Mesendoderm (in vitro differentiated cells): Measurements from ENCODE around the gene HSD17B13.

Source experiments
- DNase-seq: peaks from one replicate; pipeline ENCODE4 v3.0.0; 2013
- H2AK5ac ChIP-seq: 2 replicates; pipeline ENCODE4 v1.6.1; 2013; ENCODE audit warnings: low read length, inconsistent platforms
- H2BK120ac ChIP-seq: 2 replicates; pipeline ENCODE4 v1.6.1; 2013; ENCODE audit warnings: low read depth, mild to moderate bottlenecking, low read length, moderate library complexity, mixed read lengths
- H2BK15ac ChIP-seq: replicated peaks from 2 replicates; pipeline ENCODE4 v1.6.1; 2013; ENCODE audit warnings: low read depth, mild to moderate bottlenecking, moderate library complexity
- H2BK5ac ChIP-seq: 2 replicates; pipeline ENCODE4 v1.6.1; 2013; ENCODE audit warnings: low read length, inconsistent platforms
- H3K18ac ChIP-seq: 2 replicates; pipeline ENCODE4 v1.6.1; 2013; ENCODE audit warnings: mild to moderate bottlenecking, low read length, mixed read lengths
- H3K23ac ChIP-seq: one replicate; pipeline ENCODE4 v1.6.1; 2013; ENCODE audit warnings: low read length
- H3K27ac ChIP-seq: 2 replicates; pipeline ENCODE4 v1.5.1; 2013; ENCODE audit warnings: low read depth, mild to moderate bottlenecking, inconsistent platforms, low read length, moderate library complexity
- H3K27me3 ChIP-seq: 2 replicates; pipeline ENCODE4 v1.6.1; 2013; ENCODE audit warnings: low read length, control low read depth, mild to moderate bottlenecking, inconsistent platforms; ENCODE audit not compliant: insufficient read depth, poor library complexity
- H3K36me3 ChIP-seq: 2 replicates; pipeline ENCODE4 v1.6.1; 2013; ENCODE audit warnings: low read length, inconsistent platforms; ENCODE audit not compliant: control insufficient read depth, insufficient read depth
- H3K4ac ChIP-seq: one replicate; pipeline ENCODE4 v1.6.1; 2013; ENCODE audit warnings: low read depth, mild to moderate bottlenecking, low read length, moderate library complexity
- H3K4me1 ChIP-seq: 2 replicates; pipeline ENCODE4 v1.6.1; 2013; ENCODE audit warnings: low read depth, low read length, inconsistent platforms; ENCODE audit not compliant: control insufficient read depth
- H3K4me2 ChIP-seq: 2 replicates; pipeline ENCODE4 v1.6.1; 2013; ENCODE audit warnings: low read length
- H3K4me3 ChIP-seq: 2 replicates; pipeline ENCODE4 v1.5.1; 2013; ENCODE audit warnings: mild to moderate bottlenecking, low read length
- H3K56ac ChIP-seq: one replicate; pipeline ENCODE4 v1.6.1; 2013; ENCODE audit warnings: low read length
- H3K79me1 ChIP-seq: 2 replicates; pipeline ENCODE4 v1.6.1; 2013; ENCODE audit warnings: low read length, inconsistent platforms
- H3K79me2 ChIP-seq: 2 replicates; pipeline ENCODE4 v1.6.1; 2013; ENCODE audit warnings: mild to moderate bottlenecking, low read length; ENCODE audit not compliant: control insufficient read depth, insufficient read depth
- H3K9ac ChIP-seq: 2 replicates; pipeline ENCODE4 v1.6.1; 2013; ENCODE audit warnings: low read length, inconsistent platforms
- H4K5ac ChIP-seq: one replicate; pipeline ENCODE4 v1.6.1; 2013; ENCODE audit warnings: low read length
- H4K8ac ChIP-seq: one replicate; pipeline ENCODE4 v1.6.1; 2013; ENCODE audit warnings: low read depth, mild to moderate bottlenecking, control low read depth, low read length, moderate library complexity
- WGBS: extraction: QIAGEN DNeasy Blood & Tissue Kit; methylation state at CpG from one replicate; pipeline ENCODE4 v1.1.7; 2013; ENCODE audit warnings: low lambda C conversion rate, missing lambda C conversion rate; ENCODE audit not compliant: insufficient coverage; ENCODE audit errors: extremely low coverage; 5-methylcytosine and 5-hydroxymethylcytosine counted together

HSD17B13 gene

GRCh38 chr4:87262886-87263285 is 59.8 kb downstream of the HSD17B13 start:
- no peak overlapping the region for H4K8ac ChIP-seq
- H3K4me2 ChIP-seq = no peak overlapping the region
- H3K4me1 ChIP-seq = no peaks in the 10 kb centered on the region
- no peaks in the 10 kb centered on the region for H3K79me2 ChIP-seq
- no peaks in the 10 kb centered on the region for H3K79me1 ChIP-seq
- no peak overlapping the region for H3K23ac ChIP-seq
- H3K18ac ChIP-seq = no peak overlapping the region
- no peak overlapping the region for H2BK5ac ChIP-seq
- no peaks in the 10 kb centered on the region for H3K36me3 ChIP-seq
- no peak overlapping the region for H3K56ac ChIP-seq
- no peaks in the 10 kb centered on the region for H3K27me3 ChIP-seq
- no peak overlapping the region for H3K4me3 ChIP-seq
- H3K27ac ChIP-seq = no peak overlapping the region
- no peak for DNase-seq
- H4K5ac ChIP-seq = no peak overlapping the region
- H3K9ac ChIP-seq = no peak overlapping the region
- WGBS = no CpG with 5 or more reads among the region's 1 CpG
- H2AK5ac ChIP-seq = no peak overlapping the region
- H2BK120ac ChIP-seq = no peak overlapping the region
- H3K4ac ChIP-seq = no peak overlapping the region
- H2BK15ac ChIP-seq = no peak overlapping the region

GRCh38 chr4:87260477-87260876 is 62.2 kb downstream of the HSD17B13 start:
- H3K27ac ChIP-seq = no peak overlapping the region
- no peak overlapping the region for H3K4me2 ChIP-seq
- no peaks in the 10 kb centered on the region for H3K79me2 ChIP-seq
- no peaks in the 10 kb centered on the region for H3K27me3 ChIP-seq
- DNase-seq = no peak
- no peak overlapping the region for H2BK120ac ChIP-seq
- no CpG with 5 or more reads among the region's 2 CpGs for WGBS
- no peak overlapping the region for H4K5ac ChIP-seq
- H3K4me3 ChIP-seq = no peak overlapping the region
- H3K18ac ChIP-seq = no peak overlapping the region
- H3K4ac ChIP-seq = no peak overlapping the region
- no peaks in the 10 kb centered on the region for H3K4me1 ChIP-seq
- H3K9ac ChIP-seq = no peak overlapping the region
- H2BK15ac ChIP-seq = no peak overlapping the region
- no peak overlapping the region for H3K23ac ChIP-seq
- no peaks in the 10 kb centered on the region for H3K36me3 ChIP-seq
- H4K8ac ChIP-seq = no peak overlapping the region
- H2BK5ac ChIP-seq = no peak overlapping the region
- no peaks in the 10 kb centered on the region for H3K79me1 ChIP-seq
- H2AK5ac ChIP-seq = no peak overlapping the region
- no peak overlapping the region for H3K56ac ChIP-seq

- no peak overlapping the region for H3K23ac ChIP-seq
- H3K27me3 ChIP-seq = no peaks in the 10 kb centered on the region
- no peak overlapping the region for H3K9ac ChIP-seq
- no peaks in the 10 kb centered on the region for H3K79me2 ChIP-seq
- H3K4me1 ChIP-seq = no peaks in the 10 kb centered on the region
- H3K18ac ChIP-seq = no peak overlapping the region
- H3K36me3 ChIP-seq = no peaks in the 10 kb centered on the region
- no peak overlapping the region for H3K27ac ChIP-seq
- no peak overlapping the region for H4K8ac ChIP-seq
- H3K4me3 ChIP-seq = no peak overlapping the region
- H2AK5ac ChIP-seq = no peak overlapping the region
- H2BK15ac ChIP-seq = no peak overlapping the region
- H3K4me2 ChIP-seq = no peak overlapping the region
- H3K56ac ChIP-seq = no peak overlapping the region
- H3K79me1 ChIP-seq = no peaks in the 10 kb centered on the region
- DNase-seq = no peak
- H2BK120ac ChIP-seq = no peak overlapping the region
- no peak overlapping the region for H4K5ac ChIP-seq
- WGBS = no CpG with 5 or more reads among the region's 2 CpGs
- no peak overlapping the region for H2BK5ac ChIP-seq
- H3K4ac ChIP-seq = no peak overlapping the region
Measured at GRCh38 chr4:87258677-87259076, 64.0 kb downstream of the HSD17B13 start.

- no peaks in the 10 kb centered on the region for H3K36me3 ChIP-seq
- no peak overlapping the region for H3K9ac ChIP-seq
- no peaks in the 10 kb centered on the region for H3K4me1 ChIP-seq
- H2BK120ac ChIP-seq = no peak overlapping the region
- no peak overlapping the region for H2AK5ac ChIP-seq
- no peak overlapping the region for H2BK5ac ChIP-seq
- H3K23ac ChIP-seq = no peak overlapping the region
- H3K4ac ChIP-seq = no peak overlapping the region
- no peaks in the 10 kb centered on the region for H3K79me1 ChIP-seq
- no peak overlapping the region for H4K8ac ChIP-seq
- no peak overlapping the region for H3K56ac ChIP-seq
- H3K18ac ChIP-seq = no peak overlapping the region
- H2BK15ac ChIP-seq = no peak overlapping the region
- no peaks in the 10 kb centered on the region for H3K79me2 ChIP-seq
- no peak overlapping the region for H4K5ac ChIP-seq
- no peak overlapping the region for H3K4me3 ChIP-seq
- no CpG with 5 or more reads among the region's 3 CpGs for WGBS
- no peak for DNase-seq
- H3K27me3 ChIP-seq = no peaks in the 10 kb centered on the region
- H3K27ac ChIP-seq = no peak overlapping the region
- no peak overlapping the region for H3K4me2 ChIP-seq
Measured at GRCh38 chr4:87257523-87257922, 65.2 kb downstream of the HSD17B13 start.

- Histone ChIP-seq H3K4me3 (no peak overlapping the region), H3K27ac (no peak overlapping the region), H2BK120ac (no peak overlapping the region), H3K18ac (no peak overlapping the region), H2BK15ac (no peak overlapping the region), H3K79me2 (no peaks in the 10 kb centered on the region), H3K4me1 (no peaks in the 10 kb centered on the region), H3K79me1 (no peaks in the 10 kb centered on the region), H3K4me2 (no peak overlapping the region), H3K36me3 (no peaks in the 10 kb centered on the region), H3K9ac (no peak overlapping the region), H2BK5ac (no peak overlapping the region), H2AK5ac (no peak overlapping the region), H3K27me3 (no peaks in the 10 kb centered on the region), H4K5ac (no peak overlapping the region), H4K8ac (no peak overlapping the region), H3K4ac (no peak overlapping the region), H3K23ac (no peak overlapping the region), H3K56ac (no peak overlapping the region)
- DNase-seq = no peak
- no CpG with 5 or more reads among the region's 1 CpG for WGBS
Measured at GRCh38 chr4:87255755-87256154, 66.9 kb downstream of the HSD17B13 start.
